Endometrial microvascular endothelial cells (primary cell): ENCODE data around the gene PON3. TPM values are rescaled to one million over a fixed set of nuclear protein-coding genes. Genes with fewer than 3 reads are reported as not detected.

Experiments
- in situ Hi-C: cut with HindIII; loops from 2 replicates; pipeline ENCODE4 v1.10.0; 2017; ENCODE audit warnings: low sequenced_read_pairs, low pct_unique_long_range_greater_than_20kb; ENCODE audit errors: inconsistent ontology term
- total RNA-seq: library from RNA; depleted of rRNA; stranded (reverse); fragments of >200 nt; gene quantifications from one replicate; pipeline ENCODE4 v1.2.3, GENCODE V29; 2015; ENCODE audit errors: inconsistent ontology term

PON3 gene
- total RNA-seq: not detected

- in situ Hi-C loops: no loop called here
Observed at GRCh38 chr7:95396136-95397032, at the start of gene PON3. Gene PON3, minus strand, starts transcription at chr7:95396375. Its CDS starts 25 bp downstream, at chr7:95396350.

- in situ Hi-C loops: no loop called here
Observed at GRCh38 chr7:95444796-95445195, 48.6 kb upstream of the PON3 start.

- in situ Hi-C loops: no loop called here
Observed at GRCh38 chr7:95441042-95441823, 45.1 kb upstream of the PON3 start.

- in situ Hi-C loops: no loop called here
Observed at GRCh38 chr7:95440394-95441038, 44.3 kb upstream of the PON3 start.

GRCh38 chr7:95436407-95436806 is 40.2 kb upstream of the PON3 start:
- in situ Hi-C loops: no loop called here

- in situ Hi-C loops: no loop called here
Observed at GRCh38 chr7:95435422-95435780, 39.2 kb upstream of the PON3 start.

- in situ Hi-C loops: no loop called here
Observed at GRCh38 chr7:95434557-95435421, 38.6 kb upstream of the PON3 start, which contains the start of gene PON2. Gene PON2, minus strand, starts transcription at chr7:95435028. Its CDS starts 77 bp downstream, at chr7:95434951.

GRCh38 chr7:95433952-95434556 is 37.9 kb upstream of the PON3 start:
- in situ Hi-C loops: no loop called here

GRCh38 chr7:95433129-95433528 is 37.0 kb upstream of the PON3 start:
- in situ Hi-C loops: no loop called here

- in situ Hi-C loops: no loop called here
Observed at GRCh38 chr7:95432606-95433005, 36.4 kb upstream of the PON3 start.

- in situ Hi-C loops: no loop called here
Observed at GRCh38 chr7:95430864-95431263, 34.7 kb upstream of the PON3 start.

- in situ Hi-C loops: no loop called here
Observed at GRCh38 chr7:95429241-95429990, 33.2 kb upstream of the PON3 start.

GRCh38 chr7:95427914-95428516 is 31.8 kb upstream of the PON3 start:
- in situ Hi-C loops: no loop called here

GRCh38 chr7:95427166-95427565 is 31.0 kb upstream of the PON3 start:
- in situ Hi-C loops: no loop called here

GRCh38 chr7:95425694-95426093 is 29.5 kb upstream of the PON3 start:
- in situ Hi-C loops: no loop called here

GRCh38 chr7:95424716-95425115 is 28.5 kb upstream of the PON3 start:
- in situ Hi-C loops: no loop called here

GRCh38 chr7:95421847-95422444 is 25.8 kb upstream of the PON3 start:
- in situ Hi-C loops: no loop called here
